Activated naive CD8-positive, alpha-beta T cell treated with anti-CD3 and anti-CD28 coated beads for 36 hours (primary cell): ENCODE results near the gene EYS. TPM values are rescaled to one million over a fixed set of nuclear protein-coding genes. Genes with fewer than 3 reads are reported as not detected.

Experiments used
- DNase-seq: peaks from one replicate; pipeline ENCODE4 v3.0.0; 2021
- H3K27ac Mint-ChIP-seq: one replicate; pipeline ENCODE4 v1.8.0; 2022; ENCODE audit warnings: mild to moderate bottlenecking, moderate library complexity, mixed read lengths
- H3K27me3 Mint-ChIP-seq: one replicate; pipeline ENCODE4 v1.8.0; 2022; ENCODE audit warnings: mild to moderate bottlenecking, mixed read lengths
- H3K36me3 Mint-ChIP-seq: one replicate; pipeline ENCODE4 v1.8.0; 2021; ENCODE audit warnings: mild to moderate bottlenecking, mixed read lengths
- H3K4me1 Mint-ChIP-seq: one replicate; pipeline ENCODE4 v1.8.0; 2021; ENCODE audit warnings: mixed read lengths
- H3K4me3 Mint-ChIP-seq: one replicate; pipeline ENCODE4 v1.8.0; 2022; ENCODE audit warnings: mild to moderate bottlenecking, moderate library complexity, mixed read lengths
- H3K9me3 Mint-ChIP-seq: one replicate; pipeline ENCODE4 v1.8.0; 2022; ENCODE audit warnings: mixed read lengths
- total RNA-seq, 2 experiments: library from RNA; stranded (reverse); gene quantifications; one replicate each; pipeline ENCODE4 v1.2.3, GENCODE V29; 2021

The EYS gene
- total RNA-seq, 2 experiments from 2014 or later, result not detected

- Mint-ChIP-seq H3K9me3 (peaks cover 6% of the 10 kb centered on the region), H3K4me1 (no peaks in the 10 kb centered on the region), H3K4me3 (no peak overlapping the region), H3K27ac (no peak overlapping the region), H3K36me3 (no peaks in the 10 kb centered on the region), H3K27me3 (no peaks in the 10 kb centered on the region)
- no peak for DNase-seq
Measured at GRCh38 chr6:64732888-64733287, 974.1 kb downstream of the EYS start.

- Mint-ChIP-seq H3K27ac (no peak overlapping the region), H3K27me3 (no peaks in the 10 kb centered on the region), H3K4me1 (no peaks in the 10 kb centered on the region), H3K9me3 (peaks cover 6% of the 10 kb centered on the region), H3K4me3 (no peak overlapping the region), H3K36me3 (no peaks in the 10 kb centered on the region)
- DNase-seq, result no peak
Measured at GRCh38 chr6:64729522-64729921, 977.5 kb downstream of the EYS start.

- Mint-ChIP-seq H3K4me3 (no peak overlapping the region), H3K4me1 (no peaks in the 10 kb centered on the region), H3K9me3 (peaks cover 6% of the 10 kb centered on the region), H3K27ac (no peak overlapping the region), H3K36me3 (no peaks in the 10 kb centered on the region), H3K27me3 (no peaks in the 10 kb centered on the region)
- DNase-seq, result no peak
Measured at GRCh38 chr6:64727075-64727474, 980.0 kb downstream of the EYS start.

GRCh38 chr6:64724091-64724490, 982.9 kb downstream of the EYS start:
- H3K36me3 Mint-ChIP-seq, result no peaks in the 10 kb centered on the region
- no peaks in the 10 kb centered on the region for H3K4me1 Mint-ChIP-seq
- no peak overlapping the region for H3K4me3 Mint-ChIP-seq
- DNase-seq, result no peak
- H3K9me3 Mint-ChIP-seq, result peaks cover 1% of the 10 kb centered on the region
- H3K27ac Mint-ChIP-seq, result no peak overlapping the region
- H3K27me3 Mint-ChIP-seq, result no peaks in the 10 kb centered on the region

GRCh38 chr6:64723327-64724058, 983.5 kb downstream of the EYS start:
- no peak for DNase-seq
- Mint-ChIP-seq H3K4me3 (no peak overlapping the region), H3K36me3 (no peaks in the 10 kb centered on the region), H3K27ac (no peak overlapping the region), H3K9me3 (peaks cover 2% of the 10 kb centered on the region), H3K4me1 (no peaks in the 10 kb centered on the region), H3K27me3 (no peaks in the 10 kb centered on the region)

- H3K27me3 Mint-ChIP-seq, result no peaks in the 10 kb centered on the region
- H3K9me3 Mint-ChIP-seq, result peaks cover 4% of the 10 kb centered on the region
- H3K27ac Mint-ChIP-seq, result no peak overlapping the region
- no peaks in the 10 kb centered on the region for H3K36me3 Mint-ChIP-seq
- DNase-seq, result no peak
- H3K4me3 Mint-ChIP-seq, result no peak overlapping the region
- H3K4me1 Mint-ChIP-seq, result no peaks in the 10 kb centered on the region
Measured at GRCh38 chr6:64721865-64722264, 985.2 kb downstream of the EYS start.

GRCh38 chr6:64717281-64717680, 989.7 kb downstream of the EYS start:
- H3K4me3 Mint-ChIP-seq, result no peak overlapping the region

GRCh38 chr6:64715624-64716023, 991.4 kb downstream of the EYS start:
- DNase-seq, result no peak
- Mint-ChIP-seq H3K27ac (no peak overlapping the region), H3K4me3 (no peak overlapping the region), H3K36me3 (no peaks in the 10 kb centered on the region), H3K27me3 (no peaks in the 10 kb centered on the region), H3K4me1 (no peaks in the 10 kb centered on the region), H3K9me3 (peaks cover 8% of the 10 kb centered on the region)

More at GRCh38 chr6:64717281-64717680, 989.7 kb downstream of the EYS start:
- Mint-ChIP-seq H3K4me1 (no peaks in the 10 kb centered on the region), H3K9me3 (peaks cover 9% of the 10 kb centered on the region), H3K27me3 (no peaks in the 10 kb centered on the region), H3K36me3 (no peaks in the 10 kb centered on the region), H3K27ac (no peak overlapping the region)
- DNase-seq, result no peak

- H3K4me1 Mint-ChIP-seq, result no peaks in the 10 kb centered on the region
- H3K9me3 Mint-ChIP-seq, result peaks cover 8% of the 10 kb centered on the region
- no peaks in the 10 kb centered on the region for H3K36me3 Mint-ChIP-seq
- no peak overlapping the region for H3K4me3 Mint-ChIP-seq
- DNase-seq, result no peak
- no peak overlapping the region for H3K27ac Mint-ChIP-seq
- H3K27me3 Mint-ChIP-seq, result no peaks in the 10 kb centered on the region
Measured at GRCh38 chr6:64714073-64714472, 993.0 kb downstream of the EYS start.

- H3K27me3 Mint-ChIP-seq, result no peaks in the 10 kb centered on the region
- no peaks in the 10 kb centered on the region for H3K36me3 Mint-ChIP-seq
- H3K4me1 Mint-ChIP-seq, result no peaks in the 10 kb centered on the region
- no peak overlapping the region for H3K4me3 Mint-ChIP-seq
- H3K9me3 Mint-ChIP-seq, result peaks cover 5% of the 10 kb centered on the region
- no peak overlapping the region for H3K27ac Mint-ChIP-seq
- no peak for DNase-seq
Measured at GRCh38 chr6:64713175-64713574, 993.9 kb downstream of the EYS start.

- Mint-ChIP-seq H3K4me1 (no peaks in the 10 kb centered on the region), H3K9me3 (peaks cover 5% of the 10 kb centered on the region)
Measured at GRCh38 chr6:64712606-64713005, 994.4 kb downstream of the EYS start.

GRCh38 chr6:64703922-64704321, 1003.1 kb downstream of the EYS start:
- H3K9me3 Mint-ChIP-seq, result peaks cover 5% of the 10 kb centered on the region

More at GRCh38 chr6:64712606-64713005, 994.4 kb downstream of the EYS start:
- no peaks in the 10 kb centered on the region for H3K27me3 Mint-ChIP-seq
- no peak for DNase-seq
- no peaks in the 10 kb centered on the region for H3K36me3 Mint-ChIP-seq
- no peak overlapping the region for H3K27ac Mint-ChIP-seq
- H3K4me3 Mint-ChIP-seq, result no peak overlapping the region

GRCh38 chr6:64696053-64696452, 1011.0 kb downstream of the EYS start:
- no peak for DNase-seq
- H3K9me3 Mint-ChIP-seq, result peaks cover 16% of the 10 kb centered on the region
- H3K36me3 Mint-ChIP-seq, result no peaks in the 10 kb centered on the region
- H3K4me3 Mint-ChIP-seq, result no peak overlapping the region
- no peaks in the 10 kb centered on the region for H3K27me3 Mint-ChIP-seq
- H3K27ac Mint-ChIP-seq, result no peak overlapping the region
- H3K4me1 Mint-ChIP-seq, result no peaks in the 10 kb centered on the region

More at GRCh38 chr6:64703922-64704321, 1003.1 kb downstream of the EYS start:
- H3K36me3 Mint-ChIP-seq, result no peaks in the 10 kb centered on the region
- H3K27me3 Mint-ChIP-seq, result no peaks in the 10 kb centered on the region
- DNase-seq, result no peak
- H3K4me3 Mint-ChIP-seq, result no peak overlapping the region
- H3K4me1 Mint-ChIP-seq, result no peaks in the 10 kb centered on the region
- H3K27ac Mint-ChIP-seq, result no peak overlapping the region

GRCh38 chr6:64694356-64694755, 1012.7 kb downstream of the EYS start:
- no peak for DNase-seq
- H3K36me3 Mint-ChIP-seq, result no peaks in the 10 kb centered on the region
- H3K4me3 Mint-ChIP-seq, result no peak overlapping the region
- H3K27ac Mint-ChIP-seq, result no peak overlapping the region
- H3K4me1 Mint-ChIP-seq, result no peaks in the 10 kb centered on the region
- H3K9me3 Mint-ChIP-seq, result peaks cover 19% of the 10 kb centered on the region
- no peaks in the 10 kb centered on the region for H3K27me3 Mint-ChIP-seq

- H3K4me1 Mint-ChIP-seq, result no peaks in the 10 kb centered on the region
- H3K4me3 Mint-ChIP-seq, result no peak overlapping the region
- H3K27me3 Mint-ChIP-seq, result no peaks in the 10 kb centered on the region
Measured at GRCh38 chr6:64691064-64691463, 1016.0 kb downstream of the EYS start.

GRCh38 chr6:64685401-64685800, 1021.6 kb downstream of the EYS start:
- H3K27ac Mint-ChIP-seq, result no peak overlapping the region
- no peaks in the 10 kb centered on the region for H3K27me3 Mint-ChIP-seq
- H3K36me3 Mint-ChIP-seq, result no peaks in the 10 kb centered on the region
- DNase-seq, result no peak
- no peaks in the 10 kb centered on the region for H3K4me1 Mint-ChIP-seq
- no peak overlapping the region for H3K4me3 Mint-ChIP-seq
- H3K9me3 Mint-ChIP-seq, result peaks cover 7% of the 10 kb centered on the region

More at GRCh38 chr6:64691064-64691463, 1016.0 kb downstream of the EYS start:
- Mint-ChIP-seq H3K36me3 (no peaks in the 10 kb centered on the region), H3K27ac (no peak overlapping the region), H3K9me3 (peaks cover 8% of the 10 kb centered on the region)
- DNase-seq, result no peak
